ENCODE measurements around the gene CCDC85B. TPM values are rescaled to one million over a fixed set of nuclear protein-coding genes. Genes with fewer than 3 reads are reported as not detected.

CCDC85B gene
- total RNA-seq, 1 donor from 2014 or later = 29.3 TPM

- H3K9me3 Mint-ChIP-seq = peaks cover 7% of the 10 kb centered on the region
- peak overlapping the region; percentile 89 for H3K4me3 Mint-ChIP-seq
- DNase-seq (ENCODE audit: low read depth, low spot score) = no peak
- peaks cover 57% of the 10 kb centered on the region for H3K27me3 Mint-ChIP-seq (ENCODE audit: low read depth)
- peaks cover 35% of the 10 kb centered on the region for H3K4me1 Mint-ChIP-seq
- H3K27ac Mint-ChIP-seq (ENCODE audit: unreplicated experiment) = no peak overlapping the region
- TF ChIP-seq CTCF (conservative IDR thresholded peaks at IDR 0.05) = no peak
- H3K36me3 Mint-ChIP-seq (ENCODE audit: low read depth) = peaks cover 45% of the 10 kb centered on the region
These were observed 37.8 kb upstream of the CCDC85B start for GRCh38 chr11:65852508-65853245.

GRCh38 chr11:65853246-65853979, 37.1 kb upstream of the CCDC85B start:
- peaks cover 45% of the 10 kb centered on the region for H3K36me3 Mint-ChIP-seq (ENCODE audit: low read depth)
- H3K4me1 Mint-ChIP-seq = peaks cover 37% of the 10 kb centered on the region
- peaks cover 7% of the 10 kb centered on the region for H3K9me3 Mint-ChIP-seq
- H3K4me3 Mint-ChIP-seq = peak overlapping the region; percentile 89
- no peak overlapping the region for H3K27ac Mint-ChIP-seq (ENCODE audit: unreplicated experiment)
- DNase-seq (ENCODE audit: low read depth, low spot score) = no peak
- TF ChIP-seq CTCF (conservative IDR thresholded peaks at IDR 0.05) = no peak
- peaks cover 55% of the 10 kb centered on the region for H3K27me3 Mint-ChIP-seq (ENCODE audit: low read depth)

GRCh38 chr11:65854161-65854592, 36.3 kb upstream of the CCDC85B start:
- no peak for TF ChIP-seq CTCF (conservative IDR thresholded peaks at IDR 0.05)
- DNase-seq (ENCODE audit: low read depth, low spot score) = no peak
- peak overlapping the region; percentile 89 for H3K4me3 Mint-ChIP-seq
- H3K4me1 Mint-ChIP-seq = peaks cover 44% of the 10 kb centered on the region
- H3K36me3 Mint-ChIP-seq (ENCODE audit: low read depth) = peaks cover 45% of the 10 kb centered on the region
- peaks cover 50% of the 10 kb centered on the region for H3K27me3 Mint-ChIP-seq (ENCODE audit: low read depth)
- H3K9me3 Mint-ChIP-seq = peaks cover 7% of the 10 kb centered on the region
- no peak overlapping the region for H3K27ac Mint-ChIP-seq (ENCODE audit: unreplicated experiment)

- peaks cover 41% of the 10 kb centered on the region for H3K27me3 Mint-ChIP-seq (ENCODE audit: low read depth)
- H3K27ac Mint-ChIP-seq (ENCODE audit: unreplicated experiment) = no peak overlapping the region
- H3K4me3 Mint-ChIP-seq = peak overlapping the region; percentile 94
- peaks cover 51% of the 10 kb centered on the region for H3K4me1 Mint-ChIP-seq
- DNase-seq (ENCODE audit: low read depth, low spot score) = no peak
- TF ChIP-seq CTCF (conservative IDR thresholded peaks at IDR 0.05) = no peak
- H3K9me3 Mint-ChIP-seq = peaks cover 7% of the 10 kb centered on the region
- H3K36me3 Mint-ChIP-seq (ENCODE audit: low read depth) = peaks cover 45% of the 10 kb centered on the region
These were observed 35.3 kb upstream of the CCDC85B start for GRCh38 chr11:65854852-65855837.

GRCh38 chr11:65855927-65856363, 34.5 kb upstream of the CCDC85B start:
- Mint-ChIP-seq H3K4me1 (peaks cover 53% of the 10 kb centered on the region), H3K27ac (ENCODE audit: unreplicated experiment) (no peak overlapping the region), H3K4me3 (peak overlapping the region; percentile 94), H3K27me3 (ENCODE audit: low read depth) (peaks cover 39% of the 10 kb centered on the region), H3K36me3 (ENCODE audit: low read depth) (peaks cover 45% of the 10 kb centered on the region), H3K9me3 (peaks cover 7% of the 10 kb centered on the region)
- no peak for DNase-seq (ENCODE audit: low read depth, low spot score)
- no peak for TF ChIP-seq CTCF (conservative IDR thresholded peaks at IDR 0.05)

Data from neural crest cell (in vitro differentiated cells).